ENCODE data around the gene SHB. TPM values are rescaled to one million over a fixed set of nuclear protein-coding genes. Genes with fewer than 3 reads are reported as not detected.

Gene SHB
- total RNA-seq, 2 donors from 2014 or later = 28.1 to 38.1 TPM

- Mint-ChIP-seq H3K27ac (no peak overlapping the region), H3K36me3 (ENCODE audit: low read depth) (peaks cover 15% of the 10 kb centered on the region), H3K27me3 (ENCODE audit: insufficient read depth) (no peaks in the 10 kb centered on the region), H3K9me3 (no peaks in the 10 kb centered on the region), H3K4me3 (no peak overlapping the region), H3K4me1 (peaks cover 22% of the 10 kb centered on the region)
- TF ChIP-seq, protein P1, sequence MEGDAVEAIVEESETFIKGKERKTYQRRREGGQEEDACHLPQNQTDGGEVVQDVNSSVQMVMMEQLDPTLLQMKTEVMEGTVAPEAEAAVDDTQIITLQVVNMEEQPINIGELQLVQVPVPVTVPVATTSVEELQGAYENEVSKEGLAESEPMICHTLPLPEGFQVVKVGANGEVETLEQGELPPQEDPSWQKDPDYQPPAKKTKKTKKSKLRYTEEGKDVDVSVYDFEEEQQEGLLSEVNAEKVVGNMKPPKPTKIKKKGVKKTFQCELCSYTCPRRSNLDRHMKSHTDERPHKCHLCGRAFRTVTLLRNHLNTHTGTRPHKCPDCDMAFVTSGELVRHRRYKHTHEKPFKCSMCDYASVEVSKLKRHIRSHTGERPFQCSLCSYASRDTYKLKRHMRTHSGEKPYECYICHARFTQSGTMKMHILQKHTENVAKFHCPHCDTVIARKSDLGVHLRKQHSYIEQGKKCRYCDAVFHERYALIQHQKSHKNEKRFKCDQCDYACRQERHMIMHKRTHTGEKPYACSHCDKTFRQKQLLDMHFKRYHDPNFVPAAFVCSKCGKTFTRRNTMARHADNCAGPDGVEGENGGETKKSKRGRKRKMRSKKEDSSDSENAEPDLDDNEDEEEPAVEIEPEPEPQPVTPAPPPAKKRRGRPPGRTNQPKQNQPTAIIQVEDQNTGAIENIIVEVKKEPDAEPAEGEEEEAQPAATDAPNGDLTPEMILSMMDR (conservative IDR thresholded peaks at IDR 0.05) = peak; percentile 58
- no peaks in the 10 kb centered on the region for H3K27me3 ChIP-seq (ENCODE audit: control insufficient read depth, insufficient read depth, low read length, poor library complexity, severe bottlenecking)
- peak; percentile 76 for DNase-seq
- peaks cover 26% of the 10 kb centered on the region for H3K4me1 ChIP-seq (ENCODE audit: control insufficient read depth, insufficient read depth, low read length)
- H3K9ac ChIP-seq (ENCODE audit: extremely low read depth, low read length, poor library complexity, severe bottlenecking) = no peak overlapping the region
- H3K9me3 ChIP-seq (ENCODE audit: control insufficient read depth, low read length) = no peaks in the 10 kb centered on the region
- no peak overlapping the region for H3K27ac ChIP-seq (ENCODE audit: low read depth, low read length)
- H3K36me3 ChIP-seq (ENCODE audit: control insufficient read depth, insufficient read depth, low read length) = peaks cover 45% of the 10 kb centered on the region
- H3K4me3 ChIP-seq (ENCODE audit: low read length) = no peak overlapping the region
- WGBS, 2 experiments (ENCODE audit: insufficient coverage in 1 of 2, insufficient read length in 1 of 2) = 90 to 93% methylated on average over 8 to 9 of the region's 9 CpGs
Observed at GRCh38 chr9:38000332-38000731, 68.7 kb downstream of the SHB start.

GRCh38 chr9:37999588-38000189 is 69.3 kb downstream of the SHB start:
- WGBS, 2 experiments (ENCODE audit: insufficient coverage in 1 of 2, insufficient read length in 1 of 2) = 82 to 94% methylated on average over 9 to 11 of the region's 11 CpGs
- peaks cover 22% of the 10 kb centered on the region for H3K4me1 Mint-ChIP-seq
- peaks cover 13% of the 10 kb centered on the region for H3K36me3 Mint-ChIP-seq (ENCODE audit: low read depth)
- no peak overlapping the region for H3K9ac ChIP-seq (ENCODE audit: extremely low read depth, low read length, poor library complexity, severe bottlenecking)
- TF ChIP-seq, protein P1 (conservative IDR thresholded peaks at IDR 0.05) = no peak
- no peaks in the 10 kb centered on the region for H3K9me3 Mint-ChIP-seq
- peak overlapping the region; percentile 30 for H3K27ac Mint-ChIP-seq
- no peaks in the 10 kb centered on the region for H3K9me3 ChIP-seq (ENCODE audit: control insufficient read depth, low read length)
- peaks cover 45% of the 10 kb centered on the region for H3K36me3 ChIP-seq (ENCODE audit: control insufficient read depth, insufficient read depth, low read length)
- H3K27ac ChIP-seq (ENCODE audit: low read depth, low read length) = no peak overlapping the region
- H3K4me3 ChIP-seq (ENCODE audit: low read length) = no peak overlapping the region
- no peaks in the 10 kb centered on the region for H3K27me3 Mint-ChIP-seq (ENCODE audit: insufficient read depth)
- no peak for DNase-seq
- peaks cover 26% of the 10 kb centered on the region for H3K4me1 ChIP-seq (ENCODE audit: control insufficient read depth, insufficient read depth, low read length)
- no peak overlapping the region for H3K4me3 Mint-ChIP-seq
- no peaks in the 10 kb centered on the region for H3K27me3 ChIP-seq (ENCODE audit: control insufficient read depth, insufficient read depth, low read length, poor library complexity, severe bottlenecking)

DNA sequence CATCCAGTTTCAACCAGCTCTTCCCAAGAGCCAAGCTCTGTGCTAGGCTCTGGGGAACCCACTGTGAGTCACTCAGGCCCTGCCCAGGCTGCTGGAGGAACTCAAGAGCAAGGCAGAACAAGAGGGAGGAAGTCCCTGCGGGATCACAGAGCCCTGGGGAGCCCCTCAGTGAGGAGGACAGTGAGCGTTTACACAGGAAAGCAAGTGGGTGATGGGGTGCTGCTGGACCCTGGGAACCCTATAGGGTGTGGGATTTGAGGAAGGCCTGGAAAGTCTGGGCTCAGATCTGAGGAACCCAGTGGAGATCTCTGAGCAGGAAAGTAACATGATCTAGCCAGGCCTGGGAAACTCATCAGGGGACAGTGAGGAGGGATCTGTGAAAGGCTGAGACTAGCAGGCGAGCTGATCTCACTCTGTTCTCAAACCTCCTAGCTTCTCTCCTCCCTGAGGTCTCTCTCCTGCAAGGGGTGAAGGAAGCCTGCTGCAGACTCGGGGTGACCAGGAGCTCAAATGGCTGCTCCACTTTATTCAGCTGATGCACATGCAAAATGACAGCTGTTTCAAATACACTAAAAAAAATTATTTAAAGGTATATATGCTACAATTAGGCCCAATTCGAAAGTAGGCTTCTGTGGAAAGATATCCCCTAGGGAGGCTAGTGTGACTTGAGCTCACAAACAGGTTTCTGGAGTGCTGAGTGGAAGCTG is 70.0 kb downstream of the SHB start:
- Mint-ChIP-seq H3K9me3 (no peaks in the 10 kb centered on the region), H3K27ac (peak overlapping the region; percentile 26), H3K4me1 (peaks cover 22% of the 10 kb centered on the region), H3K27me3 (ENCODE audit: insufficient read depth) (no peaks in the 10 kb centered on the region), H3K4me3 (no peak overlapping the region), H3K36me3 (ENCODE audit: low read depth) (peaks cover 11% of the 10 kb centered on the region)
- H3K9me3 ChIP-seq (ENCODE audit: control insufficient read depth, low read length) = no peaks in the 10 kb centered on the region
- WGBS, 2 experiments (ENCODE audit: insufficient coverage in 1 of 2, insufficient read length in 1 of 2) = 89% methylated on average over 5 of the region's 5 CpGs; no CpG with 5 or more reads in 1 of the 2 experiments
- H3K4me3 ChIP-seq (ENCODE audit: low read length) = no peak overlapping the region
- no peak for DNase-seq
- H3K27me3 ChIP-seq (ENCODE audit: control insufficient read depth, insufficient read depth, low read length, poor library complexity, severe bottlenecking) = no peaks in the 10 kb centered on the region
- H3K27ac ChIP-seq (ENCODE audit: low read depth, low read length) = no peak overlapping the region
- no peak overlapping the region for H3K9ac ChIP-seq (ENCODE audit: extremely low read depth, low read length, poor library complexity, severe bottlenecking)
- peaks cover 26% of the 10 kb centered on the region for H3K4me1 ChIP-seq (ENCODE audit: control insufficient read depth, insufficient read depth, low read length)
- TF ChIP-seq, protein P1 (conservative IDR thresholded peaks at IDR 0.05) = no peak
- H3K36me3 ChIP-seq (ENCODE audit: control insufficient read depth, insufficient read depth, low read length) = peaks cover 45% of the 10 kb centered on the region

Measured in endodermal cell (in vitro differentiated cells).